Endometrium (tissue), 2 donors: ENCODE measurements around the gene WNK2.
"Not testable (repeated sequence)": the region's sequence is repeated elsewhere in the genome, so short reads cannot be mapped to it uniquely, and the experiment has no call there.

Experiments
- FAIRE-seq: peaks from 2 replicates; lab custom pipeline; 2012; peaks lifted over from hg19 to GRCh38; lab: Jason Lieb, UNC
- donor health status: control.
- donor health status: control.

WNK2 gene

GRCh38 chr9:93340091-93340490 lies 156.2 kb downstream of the WNK2 start:
- FAIRE-seq: no peak

GRCh38 chr9:93341820-93342219 lies 157.9 kb downstream of the WNK2 start:
- FAIRE-seq: not testable (repeated sequence)

DNA sequence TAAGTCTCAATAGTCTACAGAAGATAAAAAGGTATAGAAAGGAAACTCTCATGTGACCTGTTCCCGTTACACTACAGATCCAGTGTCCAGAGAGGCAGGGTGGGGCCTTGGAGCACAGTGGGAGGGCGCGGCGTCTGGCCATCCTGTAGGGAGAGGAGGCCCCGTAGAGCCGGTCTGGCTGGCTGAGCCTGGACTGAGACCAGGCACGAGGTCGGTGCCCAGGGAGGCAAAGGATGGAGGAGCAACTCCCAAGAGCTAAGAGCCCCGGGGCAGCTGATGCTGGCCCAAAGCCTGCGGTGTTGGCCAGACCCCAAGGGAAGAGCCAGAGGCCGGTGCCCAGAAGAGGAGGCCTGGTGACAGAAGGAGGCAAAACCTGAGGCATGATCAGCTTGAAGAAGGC lies 158.5 kb downstream of the WNK2 start:
- not testable (repeated sequence) for FAIRE-seq

- no peak for FAIRE-seq
Measured at GRCh38 chr9:93343663-93344062, 159.7 kb downstream of the WNK2 start.

- FAIRE-seq: no peak
Measured at GRCh38 chr9:93345643-93346230, 161.8 kb downstream of the WNK2 start.

GRCh38 chr9:93346231-93347112 lies 162.5 kb downstream of the WNK2 start:
- FAIRE-seq: no peak

- FAIRE-seq: not testable (repeated sequence)
Measured at GRCh38 chr9:93347371-93347975, 163.5 kb downstream of the WNK2 start.

DNA sequence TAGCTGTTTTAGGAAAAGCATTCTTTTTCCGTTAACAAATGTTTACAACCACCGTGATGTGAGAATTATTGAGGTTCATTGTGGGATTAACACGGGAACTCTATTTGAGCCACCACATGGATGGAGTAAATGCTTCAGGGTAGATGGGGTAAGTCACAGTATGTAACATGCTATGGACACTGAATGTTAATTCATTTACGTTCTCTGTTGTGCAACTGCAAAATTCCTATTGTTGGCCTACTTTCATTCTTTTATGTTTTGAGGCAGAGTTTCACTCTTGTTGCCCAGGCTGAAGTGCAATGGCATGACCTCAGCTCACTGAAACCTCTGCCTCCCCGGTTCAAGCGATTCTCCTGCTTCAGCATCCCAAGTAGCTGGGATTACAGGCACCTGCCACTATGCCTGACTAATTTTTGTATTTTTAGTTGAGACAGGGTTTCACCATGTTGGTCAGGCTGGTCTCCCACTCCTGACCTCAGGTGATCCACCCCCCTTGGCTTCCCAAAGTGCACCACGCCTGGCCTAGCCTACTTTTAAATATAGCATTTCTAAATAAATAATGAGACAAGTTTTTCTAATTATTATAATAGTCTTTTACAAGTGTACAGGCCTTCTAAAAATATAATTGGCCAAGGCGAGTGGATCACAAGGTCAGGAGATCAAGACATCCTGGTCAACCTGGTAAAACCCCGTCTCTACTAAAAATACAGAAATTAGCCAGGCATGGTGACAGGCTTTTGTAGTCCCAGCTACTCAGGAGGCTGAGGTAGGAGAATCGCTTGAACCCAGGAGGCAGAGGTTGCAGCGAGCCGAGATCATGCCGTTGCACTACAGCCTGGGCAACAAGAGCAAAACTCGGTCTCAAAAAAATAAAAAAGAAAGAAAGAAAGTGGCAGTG lies 169.7 kb downstream of the WNK2 start:
- FAIRE-seq: not testable (repeated sequence)

DNA sequence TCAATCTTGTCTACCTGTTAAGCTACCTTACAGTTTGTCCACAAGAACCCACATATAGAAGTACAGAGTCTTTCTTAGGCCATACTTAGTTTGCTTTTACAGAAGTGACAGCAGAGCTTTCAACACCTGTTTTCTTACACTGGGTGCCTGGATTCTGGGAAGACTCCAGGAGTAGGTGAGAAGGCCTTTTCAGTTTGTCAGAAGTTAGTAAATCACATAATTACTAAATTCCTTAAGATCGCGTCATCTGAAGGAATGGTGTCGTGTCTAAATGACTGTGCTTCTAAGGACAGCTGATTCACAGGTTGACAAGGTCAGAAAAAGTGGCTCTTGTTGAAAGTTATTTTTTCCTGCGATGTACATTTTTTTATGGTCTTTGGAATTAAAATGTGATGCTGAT lies 170.5 kb downstream of the WNK2 start:
- FAIRE-seq: no peak

- FAIRE-seq: no peak
Measured at GRCh38 chr9:93355827-93356226, 171.9 kb downstream of the WNK2 start.

DNA sequence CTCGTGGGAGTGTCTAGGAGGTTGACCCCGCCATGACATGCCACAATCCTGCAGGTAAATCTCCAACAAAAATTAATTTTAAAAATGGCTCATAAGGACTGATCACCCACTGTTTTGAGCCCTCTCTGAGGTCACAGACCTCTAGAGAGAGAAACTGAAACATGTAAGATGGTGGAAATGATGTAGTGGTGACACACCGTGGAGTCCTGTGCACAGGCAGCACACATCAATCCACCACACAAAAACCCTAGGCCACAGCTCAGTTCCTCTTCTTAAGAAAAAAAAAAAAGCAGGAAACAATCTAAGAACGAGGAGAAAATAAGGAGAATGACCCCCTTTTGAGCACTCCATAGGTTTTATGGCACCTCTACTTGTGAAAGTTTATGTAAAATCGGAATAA lies 173.7 kb downstream of the WNK2 start:
- no peak for FAIRE-seq

- FAIRE-seq: not testable (repeated sequence)
Measured at GRCh38 chr9:93359907-93360306, 176.0 kb downstream of the WNK2 start.

DNA sequence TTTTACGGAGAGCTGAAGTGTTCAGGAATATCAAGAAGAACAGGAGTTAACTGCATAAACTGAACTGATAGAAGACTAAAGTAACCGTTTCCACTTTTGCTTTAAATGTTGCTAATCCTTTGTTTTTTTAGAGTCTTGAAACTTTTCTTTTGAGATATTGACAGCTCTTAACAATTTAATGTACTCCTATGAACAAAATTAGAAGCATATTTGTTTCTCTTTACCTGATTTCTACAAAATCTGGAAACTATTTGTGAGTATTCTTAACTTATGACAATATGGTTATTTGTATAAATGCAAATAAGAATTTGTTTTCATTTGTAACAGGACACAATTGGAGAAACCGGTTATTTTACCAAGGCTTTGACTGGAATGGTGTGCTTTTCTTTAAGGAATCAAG lies 178.1 kb downstream of the WNK2 start:
- FAIRE-seq: no peak

DNA sequence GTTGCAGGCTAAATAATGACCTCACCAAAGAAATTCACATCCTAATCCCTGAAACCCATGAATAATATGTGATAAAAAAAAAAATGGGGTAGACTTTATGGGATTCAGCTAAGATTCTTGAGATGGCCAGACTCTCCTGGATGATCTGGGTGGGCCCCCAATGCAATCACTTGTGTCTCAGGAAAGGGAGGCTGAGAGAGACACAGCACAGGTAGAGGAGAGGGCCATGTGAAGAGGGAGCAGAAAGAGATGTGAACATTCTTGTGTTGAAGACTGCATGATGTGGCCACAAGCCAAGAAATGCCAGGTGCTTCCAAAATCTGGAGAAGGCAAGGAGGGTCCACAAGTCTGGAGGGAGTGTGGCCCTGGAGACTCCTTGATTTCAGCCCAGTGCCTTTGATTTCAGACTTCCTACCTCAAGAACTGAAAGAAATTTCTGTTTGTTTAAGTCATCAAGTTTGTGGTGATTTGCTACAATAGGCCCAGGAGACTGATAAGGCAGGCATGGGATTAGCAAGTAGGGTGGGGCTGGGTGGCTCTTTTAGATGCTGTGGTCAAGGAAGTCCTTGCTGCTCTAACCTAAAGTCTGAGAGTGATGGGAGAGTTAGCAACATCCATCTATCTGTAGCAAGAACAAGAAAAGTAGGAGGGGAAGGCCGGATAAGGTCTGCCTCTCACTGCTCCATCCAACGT lies 180.9 kb downstream of the WNK2 start:
- FAIRE-seq: no peak

- FAIRE-seq: no peak
Measured at GRCh38 chr9:93365427-93366118, 181.6 kb downstream of the WNK2 start.

DNA sequence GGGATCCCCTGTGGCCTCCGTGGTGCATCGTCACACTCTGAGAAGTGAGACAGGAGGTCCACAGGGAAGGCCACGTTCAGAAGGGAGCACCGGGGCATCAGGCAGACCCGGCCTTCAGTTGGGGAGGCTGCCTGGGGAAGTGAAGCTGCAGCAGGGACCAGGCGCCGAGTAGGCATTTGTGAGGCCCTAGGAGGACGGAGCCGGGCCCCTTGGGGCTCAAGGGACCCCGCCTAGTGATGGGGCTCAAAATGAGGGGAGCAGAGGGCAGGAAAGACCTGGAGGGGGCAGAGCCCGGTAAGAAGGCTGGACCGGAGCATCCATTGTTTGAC lies 182.1 kb downstream of the WNK2 start:
- FAIRE-seq: no peak

DNA sequence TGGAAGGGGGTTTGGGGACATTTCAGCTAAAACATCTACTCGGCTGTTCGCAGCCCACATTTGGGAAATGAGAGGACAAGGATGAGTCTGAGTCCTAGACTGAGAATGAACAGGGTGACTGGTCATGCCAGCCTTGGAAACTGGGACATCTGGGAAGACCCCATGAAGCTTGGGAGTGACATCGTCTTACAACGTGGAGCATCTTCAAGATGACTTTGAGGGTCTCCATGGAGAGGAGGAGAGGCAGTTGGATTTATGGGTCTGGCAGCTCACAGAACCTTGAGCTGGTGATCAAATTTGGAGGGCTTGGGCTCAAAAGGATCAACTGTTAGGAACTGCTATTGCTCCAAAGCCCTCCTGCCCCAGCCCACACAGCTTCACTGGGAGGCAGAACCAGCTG lies 182.5 kb downstream of the WNK2 start:
- FAIRE-seq: not testable (repeated sequence)

DNA sequence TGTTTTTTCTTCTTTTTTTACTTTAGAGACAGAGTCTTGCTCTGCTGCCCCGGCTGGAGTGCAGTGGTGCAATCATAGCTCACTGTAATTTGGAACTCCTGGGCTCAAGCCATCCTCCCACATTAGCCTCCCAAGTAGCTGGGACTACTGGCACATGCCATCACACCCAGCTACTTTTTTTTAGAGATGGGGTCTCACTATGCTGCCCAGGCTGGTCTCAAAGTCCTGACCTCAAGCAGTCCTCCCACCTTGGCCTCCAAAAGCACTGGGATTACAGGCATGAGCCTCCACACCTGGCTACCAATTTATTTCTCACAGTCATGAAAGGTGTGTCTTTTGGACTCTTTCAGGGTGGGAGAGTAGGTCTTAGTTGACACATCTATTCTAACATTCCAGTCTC lies 184.5 kb downstream of the WNK2 start:
- FAIRE-seq: no peak

GRCh38 chr9:93369686-93370085 lies 185.7 kb downstream of the WNK2 start:
- FAIRE-seq: no peak
